ENCODE results near the gene PGM5. TPM values are rescaled to one million over a fixed set of nuclear protein-coding genes. Genes with fewer than 3 reads are reported as not detected.

Gene PGM5
- total RNA-seq, 2 donors from 2014 or later: 6.1 to 56.8 TPM

DNA sequence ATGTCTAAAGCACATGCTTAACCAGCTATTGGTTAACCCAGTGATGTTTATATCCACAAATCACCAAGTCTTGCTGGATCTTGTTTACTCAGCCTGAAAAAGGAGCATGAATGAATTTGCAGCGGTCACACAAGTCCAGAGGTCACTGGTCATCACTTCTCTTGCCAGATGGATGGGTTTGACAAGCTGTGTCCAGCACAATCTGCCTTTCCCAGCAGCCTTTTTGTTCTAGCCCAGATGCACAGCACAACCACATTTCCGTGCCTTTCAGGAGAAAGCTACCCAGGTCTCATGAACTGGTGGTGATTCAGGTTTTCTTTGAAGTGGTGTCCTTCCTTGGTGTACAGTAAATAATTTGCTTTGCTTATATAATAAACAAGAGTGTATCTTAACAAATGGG is 152.1 kb downstream of the PGM5 start:
- DNase-seq (no peak), ATAC-seq (no peak)
- intact Hi-C loops (cut with DNase I, micrococcal nuclease): no loop called here

DNA sequence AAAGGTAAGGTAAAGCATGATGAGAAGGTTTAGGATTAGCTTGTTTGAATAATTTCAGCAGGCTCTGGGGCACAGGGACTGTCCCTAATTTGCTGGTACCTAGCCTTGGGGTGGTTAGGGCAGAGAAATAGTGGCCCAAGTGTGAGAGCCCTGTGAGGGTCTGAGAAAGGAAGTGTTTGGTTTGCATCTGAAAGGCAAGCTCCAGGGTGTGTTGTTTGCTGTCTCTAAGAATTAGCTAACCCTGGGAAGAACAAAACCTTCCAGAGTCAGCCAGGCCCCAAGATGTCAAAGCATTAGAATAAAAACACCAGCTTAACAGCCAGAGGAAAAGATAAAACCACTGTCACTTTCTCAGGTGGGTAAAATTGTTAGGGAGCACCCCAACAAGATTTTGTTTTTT is 153.3 kb downstream of the PGM5 start:
- no peak for DNase-seq
- no peak for ATAC-seq
- intact Hi-C loops (cut with DNase I, micrococcal nuclease): no loop called here

DNA sequence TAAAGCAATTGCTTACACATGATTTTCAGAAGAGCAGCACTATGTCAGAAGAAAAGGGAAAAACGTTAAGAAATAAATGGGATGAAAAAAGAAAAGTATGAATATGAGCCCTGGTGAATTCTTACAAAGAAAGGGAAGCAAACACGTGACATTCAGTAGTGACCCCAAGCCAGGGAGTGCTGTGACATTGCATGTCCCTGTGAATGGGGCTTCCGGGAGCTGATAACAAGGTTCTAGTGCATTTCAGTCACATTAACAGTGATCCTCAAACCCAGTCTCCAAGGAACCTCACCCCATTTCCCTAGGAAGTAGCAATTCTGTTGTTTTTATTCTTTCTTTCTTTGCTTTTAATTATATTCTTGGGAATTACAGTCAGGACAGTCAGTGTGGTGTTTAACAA is 157.0 kb downstream of the PGM5 start:
- no peak for DNase-seq
- intact Hi-C loops (cut with DNase I, micrococcal nuclease): no loop called here
- ATAC-seq: no peak

DNA sequence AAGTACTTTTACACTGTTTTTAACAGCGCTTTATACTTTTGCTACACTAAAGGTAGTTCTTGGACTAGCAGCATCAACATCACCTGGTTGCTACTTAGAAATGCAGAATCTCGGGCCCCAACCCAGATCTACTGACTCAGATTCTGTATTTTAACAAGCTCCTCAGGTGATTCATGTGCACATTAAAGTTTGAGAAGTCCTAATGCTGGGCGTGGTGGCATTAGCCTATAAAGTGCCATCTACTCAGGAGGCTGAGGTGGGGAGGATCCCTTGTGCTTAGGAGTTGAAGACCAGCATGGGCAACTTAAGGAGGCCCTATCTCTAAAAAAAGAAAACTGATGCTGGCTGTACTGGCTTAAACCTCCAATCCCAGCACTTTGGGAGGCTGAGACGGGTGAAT is 157.6 kb downstream of the PGM5 start:
- intact Hi-C loops (cut with DNase I, micrococcal nuclease): no loop called here
- ATAC-seq (no peak), DNase-seq (no peak)

DNA sequence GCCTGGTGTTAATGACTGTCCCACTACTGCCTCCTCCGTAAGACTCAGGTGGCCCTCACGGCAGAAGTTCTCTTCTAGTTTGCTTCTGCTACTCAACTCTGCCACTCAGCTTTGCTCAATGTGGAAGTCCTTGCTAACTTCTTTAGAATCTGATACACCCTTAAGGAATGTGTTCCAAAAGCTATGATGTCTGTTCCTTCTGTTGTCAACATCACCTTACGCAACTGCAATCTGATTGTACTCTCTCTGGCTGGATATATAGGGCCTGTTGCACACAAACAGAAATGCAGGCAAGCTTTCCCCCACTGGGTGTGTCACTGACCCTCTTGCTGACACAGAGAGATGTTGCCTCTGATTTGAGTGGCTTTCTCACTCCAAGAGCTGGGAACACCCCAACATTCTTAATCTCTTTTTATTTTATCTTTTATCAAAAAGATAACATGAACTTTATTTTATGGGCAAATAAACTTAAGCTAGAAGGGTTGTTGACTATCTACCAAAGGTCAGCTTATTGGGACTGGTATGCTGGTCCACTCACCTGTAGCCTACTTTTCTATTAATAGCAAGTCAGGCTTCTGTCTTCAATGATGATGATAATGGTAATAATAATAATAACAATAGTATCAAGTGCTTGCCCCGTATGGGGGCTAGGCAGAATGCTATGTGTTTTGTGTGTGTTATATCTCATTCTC is 159.1 kb downstream of the PGM5 start:
- intact Hi-C loops (cut with DNase I, micrococcal nuclease): no loop called here
- no peak for DNase-seq
- ATAC-seq: peak; percentile 88

DNA sequence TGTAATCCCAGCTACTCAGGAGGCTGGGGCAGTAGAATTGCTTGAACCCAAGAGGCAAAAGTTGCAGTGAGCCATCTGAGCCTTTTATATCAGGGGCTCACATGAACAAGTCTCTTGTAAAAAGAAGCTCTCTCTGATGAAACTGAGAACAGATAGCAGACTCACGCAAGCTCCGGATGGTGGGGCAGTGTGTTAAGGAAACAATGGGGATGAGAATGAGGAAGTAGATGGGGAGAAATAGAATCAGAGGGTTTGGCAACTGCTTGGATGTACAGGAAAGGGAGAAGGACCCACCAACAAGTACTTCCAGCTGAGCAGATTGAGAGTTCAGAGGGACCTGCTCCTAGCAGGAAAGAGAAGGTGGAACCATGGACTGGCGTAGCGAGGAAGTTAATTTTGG is 165.7 kb downstream of the PGM5 start:
- no peak for DNase-seq
- intact Hi-C loops (cut with DNase I, micrococcal nuclease): no loop called here
- ATAC-seq: peak; percentile 74

DNA sequence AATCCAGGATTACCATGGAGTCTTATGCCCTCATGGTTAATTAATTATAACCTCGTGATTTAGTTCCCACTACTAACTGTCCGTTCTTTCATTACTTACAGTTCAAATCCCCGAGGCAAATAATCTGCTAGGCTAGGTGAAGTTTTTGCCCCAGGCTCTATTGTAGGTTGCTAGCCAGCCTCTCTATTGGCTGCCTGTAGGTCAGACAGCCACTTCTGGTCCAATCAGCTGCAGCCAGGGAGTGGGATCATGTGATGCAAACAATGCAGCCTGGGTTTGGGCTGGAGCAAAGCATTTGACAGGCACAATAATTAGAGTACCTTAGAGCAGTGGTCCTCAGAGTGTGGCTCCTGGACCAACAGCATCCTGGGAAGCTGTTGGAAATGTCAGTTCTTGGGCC is 166.5 kb downstream of the PGM5 start:
- DNase-seq: no peak
- intact Hi-C loops (cut with DNase I, micrococcal nuclease): no loop called here
- peak; percentile 4 for ATAC-seq

DNA sequence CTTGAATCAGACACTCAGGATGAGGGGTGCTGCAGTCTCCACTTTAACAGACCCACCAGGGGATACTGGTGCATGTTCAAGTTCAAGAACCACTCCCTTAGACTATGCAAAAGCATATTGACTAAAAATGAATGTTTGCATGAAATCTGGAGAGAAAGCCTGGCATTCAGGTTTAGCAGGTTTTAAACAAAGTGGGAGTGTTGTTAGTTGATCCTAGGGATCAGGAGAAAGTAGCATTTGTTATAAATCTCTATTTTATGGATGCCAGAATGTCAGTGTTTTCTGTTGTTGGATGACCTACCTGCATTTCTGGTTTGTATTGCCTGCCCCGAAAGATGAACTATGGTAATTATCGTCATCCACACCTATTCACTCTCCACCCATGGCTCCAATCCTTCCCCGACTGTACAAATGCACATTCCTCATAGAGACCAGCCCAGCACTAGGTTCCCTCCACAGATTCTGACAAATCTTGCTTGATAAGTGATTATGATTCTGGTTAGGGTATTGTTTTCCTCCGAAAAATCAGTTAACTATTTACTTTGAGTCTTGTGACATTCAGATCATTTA is 167.0 kb downstream of the PGM5 start:
- DNase-seq (no peak), ATAC-seq (peak; percentile 66)
- intact Hi-C loops (cut with DNase I, micrococcal nuclease): no loop called here

DNA sequence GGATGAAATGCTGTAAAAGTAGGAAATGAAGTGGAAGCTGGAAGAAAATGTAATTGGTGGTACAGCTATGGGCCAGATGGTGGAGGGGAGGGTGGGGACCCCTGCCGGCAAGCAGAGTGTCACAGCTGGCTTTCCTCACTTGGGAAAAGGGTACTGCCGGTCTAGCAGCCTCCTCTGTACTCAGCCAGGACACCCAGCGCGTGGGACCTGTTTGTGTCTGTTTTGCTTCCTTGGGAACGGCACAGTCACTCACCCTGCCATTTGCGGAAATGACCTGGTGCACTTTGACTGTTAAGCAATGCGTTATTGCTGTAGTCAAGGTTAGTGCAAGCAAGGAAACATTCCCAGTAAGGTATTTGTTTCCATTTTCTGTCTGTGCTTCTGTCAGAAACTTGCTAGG is 174.2 kb downstream of the PGM5 start:
- DNase-seq (peak; percentile 73 to 86), ATAC-seq (peak; percentile 100)
- intact Hi-C loops (cut with DNase I, micrococcal nuclease): no loop called here

DNA sequence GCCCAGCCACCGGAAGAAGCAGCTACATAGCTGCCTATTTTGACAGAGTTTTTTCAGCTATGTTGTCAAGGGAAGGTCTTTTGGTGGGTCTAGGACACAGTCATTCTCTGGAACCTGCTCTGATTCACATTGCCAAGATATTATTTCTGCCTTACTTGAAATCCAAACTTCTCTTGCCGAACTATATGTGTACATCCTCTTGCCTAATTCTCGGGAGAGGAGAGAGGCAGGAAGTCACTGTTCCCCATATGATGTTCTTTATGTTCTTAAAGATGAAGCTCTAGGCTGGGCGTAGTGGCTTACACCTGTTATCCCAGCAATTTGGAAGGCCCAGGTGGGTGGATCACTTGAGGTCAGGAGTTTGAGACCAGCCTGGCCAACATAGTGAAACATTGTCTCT is 175.7 kb downstream of the PGM5 start:
- DNase-seq (no peak), ATAC-seq (no peak)
- intact Hi-C loops (cut with DNase I, micrococcal nuclease): no loop called here

DNA sequence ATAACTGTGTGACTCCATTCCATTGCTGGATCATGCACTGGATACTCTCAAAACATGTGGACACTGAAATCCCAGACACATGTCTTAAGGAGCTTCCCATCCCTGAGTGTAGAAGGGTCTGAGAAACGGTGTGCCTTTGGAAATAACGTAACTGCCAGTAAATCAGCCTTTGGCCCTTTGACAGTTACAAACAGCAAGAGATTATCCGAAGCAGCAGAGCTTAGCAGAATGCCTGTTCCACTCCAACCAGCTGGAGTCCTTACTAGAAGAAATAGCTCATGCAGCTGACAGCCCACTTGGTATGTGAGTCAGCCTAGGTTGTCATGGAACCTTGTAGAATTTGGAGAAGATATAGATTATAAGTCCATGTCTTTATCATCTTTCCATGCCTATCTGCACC is 177.3 kb downstream of the PGM5 start:
- ATAC-seq (no peak), DNase-seq (no peak)
- intact Hi-C loops (cut with DNase I, micrococcal nuclease): no loop called here

DNA sequence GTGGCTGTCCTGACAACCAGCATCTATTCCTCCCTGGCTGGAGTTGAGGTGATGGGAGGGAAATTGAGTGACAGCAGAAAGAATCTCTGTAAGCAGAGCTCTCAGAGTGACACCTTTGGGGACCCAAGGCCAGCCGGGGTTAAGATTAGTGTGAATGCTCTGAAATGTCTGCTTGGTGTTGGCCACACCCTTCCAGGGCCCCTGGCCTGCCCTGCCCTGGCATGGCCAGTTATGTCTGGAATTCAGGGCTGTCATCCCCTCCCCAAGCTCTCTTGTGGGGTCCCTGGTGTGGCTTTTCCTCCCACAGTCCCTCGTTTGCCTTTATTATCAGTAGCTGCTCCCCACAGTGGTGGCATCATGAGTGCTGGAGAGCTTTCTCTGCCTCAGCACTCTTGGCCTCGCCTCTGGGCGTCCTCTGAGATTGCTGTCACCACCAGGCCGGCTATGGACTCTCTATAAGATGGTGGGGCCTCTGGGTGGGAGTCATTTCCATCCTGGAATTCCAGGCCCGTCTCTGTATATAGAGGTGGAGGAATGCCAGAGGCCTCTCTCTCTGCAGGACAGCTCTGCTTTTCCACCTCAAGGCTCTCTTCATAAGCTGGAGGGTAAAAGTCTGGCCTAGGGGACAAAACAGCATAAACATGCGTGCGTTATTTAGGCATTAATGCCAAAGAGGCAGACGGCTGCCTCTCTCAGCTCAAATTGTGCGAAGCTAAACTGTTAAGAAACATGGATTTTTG is 180.6 kb downstream of the PGM5 start:
- intact Hi-C loops (cut with DNase I, micrococcal nuclease): no loop called here
- ATAC-seq (no peak), DNase-seq (no peak)

DNA sequence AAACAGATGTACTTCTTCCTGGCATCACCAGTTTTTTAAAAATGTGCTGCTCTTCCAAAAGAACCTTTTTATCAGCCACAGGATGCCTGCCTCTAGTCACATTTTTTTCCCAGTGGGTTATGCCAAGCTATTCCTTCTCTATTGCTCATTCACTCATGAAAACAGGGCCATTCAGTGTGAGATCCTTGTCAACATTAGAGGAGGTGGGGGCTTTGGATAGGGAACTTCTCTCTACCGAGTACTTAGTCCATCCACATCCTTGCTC is 181.1 kb downstream of the PGM5 start:
- ATAC-seq (no peak), DNase-seq (no peak)
- intact Hi-C loops (cut with DNase I, micrococcal nuclease): no loop called here

DNA sequence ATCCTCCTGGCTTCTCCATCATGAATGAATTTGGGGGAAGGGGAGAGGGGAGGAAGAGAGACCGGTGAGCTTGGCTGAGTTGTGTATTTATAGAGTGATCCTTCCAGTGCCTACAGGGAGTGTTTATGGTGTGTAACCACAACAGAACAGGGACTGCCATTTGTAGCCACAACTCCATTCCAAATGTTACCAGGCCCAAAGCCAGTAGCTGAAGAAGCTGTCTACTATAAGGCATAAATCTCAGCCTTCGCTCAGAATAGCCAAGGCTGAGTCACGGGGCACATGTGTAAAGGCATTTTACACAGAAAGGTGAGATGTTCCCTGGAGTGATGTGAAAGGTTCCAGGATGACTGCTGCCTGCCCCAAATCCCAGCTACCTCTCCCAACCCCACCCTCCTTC is 181.8 kb downstream of the PGM5 start:
- ATAC-seq (no peak), DNase-seq (peak in 1 of 2 donors; percentile 38)
- intact Hi-C loops (cut with DNase I, micrococcal nuclease): no loop called here

DNA sequence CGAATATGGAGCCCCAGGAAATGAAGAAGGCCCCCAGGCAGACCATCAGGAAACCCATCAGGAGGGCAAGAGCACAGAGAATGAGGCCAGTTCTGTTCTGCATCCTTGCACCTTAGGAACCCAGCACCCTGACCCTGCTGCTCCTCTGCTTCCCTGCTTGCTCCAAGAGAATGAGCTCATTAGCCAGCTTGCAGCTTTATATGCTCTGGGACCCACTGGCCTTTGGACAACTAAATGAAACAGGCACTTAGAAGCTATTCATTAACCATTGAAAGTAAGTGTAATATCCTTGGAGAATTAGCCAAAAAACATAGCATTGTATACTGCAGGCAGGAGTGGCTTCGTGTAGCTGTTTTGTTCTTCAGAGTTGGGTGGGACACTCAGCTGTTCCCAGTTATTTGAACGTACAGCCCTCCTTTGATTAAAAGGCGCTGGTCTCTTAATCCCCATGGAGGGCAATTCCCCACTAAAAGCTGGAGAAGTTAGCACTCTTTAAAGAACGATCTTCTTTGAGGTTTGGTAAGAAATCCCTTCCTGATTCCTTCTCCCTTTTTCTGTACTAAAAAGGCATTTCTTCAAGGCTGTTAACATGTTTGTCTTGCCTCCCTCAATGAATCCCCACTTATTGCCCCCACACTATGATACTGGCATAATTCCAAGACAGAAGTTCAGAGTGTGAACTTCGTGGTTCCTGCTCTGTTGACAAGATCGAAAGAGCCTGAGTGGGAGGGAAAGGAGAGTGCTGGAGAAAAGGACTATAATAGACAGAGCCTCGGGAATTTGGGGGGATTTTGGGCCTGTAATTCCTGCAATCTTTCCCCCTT is 184.5 kb downstream of the PGM5 start, which contains the start of gene TMEM252:
TMEM252 (minus strand) TSS at position 172 of the 824 bp plus-strand sequence; CDS start at position 103, 69 bp downstream.
- intact Hi-C loops (cut with DNase I, micrococcal nuclease): no loop called here
- ATAC-seq (peak; percentile 84), DNase-seq (peak in 1 of 2 donors; percentile 35)

DNA sequence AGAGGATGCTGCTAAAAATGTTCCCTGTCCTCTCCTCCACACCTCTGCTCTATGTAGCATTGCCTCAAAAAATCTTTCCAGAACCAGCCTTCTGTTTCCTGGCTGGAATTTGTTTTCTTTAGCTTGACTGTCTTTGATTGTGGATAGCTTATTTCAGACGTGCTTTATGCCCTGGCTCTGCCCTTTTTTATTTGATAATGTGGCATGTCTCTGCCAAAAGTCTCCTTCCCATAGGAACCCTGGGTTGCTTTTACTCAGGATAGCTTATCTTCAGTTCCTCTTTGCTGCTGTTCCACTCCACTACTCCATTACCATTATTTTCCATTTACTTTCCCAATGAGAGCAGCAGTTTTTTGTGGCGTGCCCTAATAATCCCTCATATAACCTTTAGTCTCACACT is 185.2 kb downstream of the PGM5 start:
- DNase-seq (no peak), ATAC-seq (peak; percentile 77)
- intact Hi-C loops (cut with DNase I, micrococcal nuclease): no loop called here

DNA sequence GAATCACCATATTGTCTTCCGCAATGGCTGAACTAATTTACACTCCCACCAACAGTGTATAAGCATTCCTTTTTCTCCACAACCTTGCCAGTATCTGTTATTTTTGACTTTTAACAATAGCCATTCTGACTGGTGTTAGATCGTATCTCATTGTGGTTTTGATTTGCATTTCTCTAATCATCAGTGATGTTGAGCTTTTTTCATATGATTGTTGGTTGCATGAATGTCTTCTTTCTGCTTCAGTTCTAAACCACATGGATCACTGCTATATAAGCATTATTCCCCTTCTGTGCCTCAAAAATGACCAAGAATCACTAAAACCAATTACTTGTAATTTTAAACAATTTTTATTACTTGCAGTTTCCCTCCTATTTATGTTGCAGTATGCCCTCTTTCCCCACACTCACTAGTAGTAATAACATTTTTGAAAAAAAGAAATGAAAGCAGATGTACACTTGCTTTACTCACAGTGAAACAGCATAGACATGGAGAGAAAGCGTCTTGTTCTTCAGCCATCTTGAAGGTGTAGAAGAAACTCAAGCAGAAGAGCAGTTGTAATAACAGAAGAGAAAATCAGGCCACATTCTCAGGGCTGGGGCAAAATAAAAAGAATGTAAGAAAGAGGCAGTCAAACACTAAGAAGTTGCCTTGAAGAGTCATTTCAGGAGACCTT is 188.8 kb downstream of the PGM5 start:
- ATAC-seq: no peak
- no peak for DNase-seq
- intact Hi-C loops (cut with DNase I, micrococcal nuclease): no loop called here

DNA sequence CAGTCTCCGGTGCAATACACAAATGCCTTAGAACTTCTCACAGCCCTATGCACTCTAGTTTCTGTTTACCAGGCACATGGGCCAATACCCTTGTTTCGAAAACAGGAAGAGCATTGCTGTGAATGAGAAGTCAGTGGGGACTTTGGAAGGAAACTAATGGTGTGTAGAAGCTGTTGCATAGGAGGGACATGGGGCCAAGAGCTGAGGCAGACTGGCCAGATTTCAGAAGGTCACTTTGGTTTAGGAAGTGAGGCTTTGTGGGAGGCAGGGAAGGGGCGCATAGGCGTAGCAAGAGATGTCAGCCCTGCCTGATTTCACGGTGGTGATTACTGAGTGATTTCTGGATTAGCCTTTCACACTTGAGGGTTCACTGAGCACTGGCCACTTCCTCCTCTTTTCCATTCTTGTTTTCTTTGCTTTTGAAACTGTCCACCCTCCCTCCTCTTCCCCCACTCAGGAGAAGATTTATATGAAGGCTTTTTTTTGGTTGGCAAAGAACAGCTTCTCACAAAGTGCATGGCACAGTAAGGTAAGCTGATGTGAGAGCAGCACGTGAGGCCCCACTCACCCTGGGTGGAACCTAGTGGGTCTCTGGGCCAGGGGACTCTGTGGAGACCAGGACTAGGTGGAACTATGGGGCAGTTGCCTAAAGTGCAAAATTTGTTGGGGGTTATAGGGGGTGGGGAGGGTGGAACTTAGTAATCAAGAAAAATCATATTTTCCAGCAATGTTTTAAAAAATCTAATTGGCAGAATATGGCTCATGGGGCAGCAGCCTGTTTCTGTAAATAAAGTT is 190.4 kb downstream of the PGM5 start:
- no peak for DNase-seq

More for the DNA sequence above, 190.4 kb downstream of the PGM5 start:
- intact Hi-C loops (cut with DNase I, micrococcal nuclease): no loop called here
- peak; percentile 34 for ATAC-seq

Data from left colon (tissue), 2 donors.